Neuronal stem cell (in vitro differentiated cells): ENCODE results near the gene DDX24.

Experiments used
- DNase-seq: peaks from one replicate; pipeline ENCODE4 v3.0.0-alpha.2; 2013; ENCODE audit warnings: low spot score
- H2AFZ ChIP-seq: one replicate; pipeline ENCODE4 v1.6.1; 2013; ENCODE audit warnings: mild to moderate bottlenecking, low read length, inconsistent platforms
- H2AK5ac ChIP-seq: 2 replicates; pipeline ENCODE4 v1.6.1; 2013; ENCODE audit warnings: low read depth, mild to moderate bottlenecking, inconsistent platforms, low read length, moderate library complexity, mixed read lengths
- H2BK120ac ChIP-seq: 2 replicates; pipeline ENCODE4 v1.6.1; 2013; ENCODE audit warnings: low read depth, mild to moderate bottlenecking, inconsistent platforms, low read length, moderate library complexity, mixed read lengths
- H2BK12ac ChIP-seq: one replicate; pipeline ENCODE4 v1.6.1; 2013; ENCODE audit warnings: low read length, inconsistent platforms
- H2BK15ac ChIP-seq: 2 replicates; pipeline ENCODE4 v1.6.1; 2013; ENCODE audit warnings: mild to moderate bottlenecking, low read length, inconsistent platforms, mixed read lengths
- H2BK5ac ChIP-seq: one replicate; pipeline ENCODE4 v1.6.1; 2013; ENCODE audit warnings: inconsistent platforms, mild to moderate bottlenecking, low read length, moderate library complexity
- H3K14ac ChIP-seq: one replicate; pipeline ENCODE4 v1.6.1; 2013; ENCODE audit warnings: low read length, inconsistent platforms
- H3K18ac ChIP-seq: 2 replicates; pipeline ENCODE4 v1.6.1; 2013; ENCODE audit warnings: low read length, inconsistent platforms
- H3K23ac ChIP-seq: 2 replicates; pipeline ENCODE4 v1.6.1; 2013; ENCODE audit warnings: low read depth, mild to moderate bottlenecking, mixed read lengths, low read length, inconsistent platforms; ENCODE audit not compliant: poor library complexity
- H3K27ac ChIP-seq: replicated peaks from 3 replicates; pipeline ENCODE4 v1.5.1; 2013; ENCODE audit warnings: low read length, inconsistent platforms
- H3K27me3 ChIP-seq, 3 experiments: 2 replicates each; pipeline ENCODE4 v1.6.1; 2013; ENCODE audit warnings: low read length in 3 of 3, mild to moderate bottlenecking in 2 of 3, inconsistent platforms in 1 of 3, low read depth in 1 of 3, mixed read lengths in 1 of 3, moderate library complexity in 1 of 3; ENCODE audit not compliant: control insufficient read depth in 3 of 3, insufficient read depth in 3 of 3
- H3K36me3 ChIP-seq, 2 donors: replicated peaks in 1 of 2; 2 replicates each; pipeline ENCODE4 v1.6.1; 2013; ENCODE audit warnings: low read length in 2 of 2; ENCODE audit not compliant: control insufficient read depth in 2 of 2, insufficient read depth in 2 of 2
- H3K4ac ChIP-seq: 2 replicates; pipeline ENCODE4 v1.6.1; 2013; ENCODE audit warnings: inconsistent platforms, mild to moderate bottlenecking, low read length, moderate library complexity
- H3K4me1 ChIP-seq, 2 donors: 1 replicate in 1 of 2; 2 replicates in 1 of 2; pipeline ENCODE4 v1.6.1; 2013; ENCODE audit warnings: low read length in 2 of 2, low read depth in 1 of 2; ENCODE audit not compliant: control insufficient read depth in 2 of 2, insufficient read depth in 1 of 2
- H3K4me2 ChIP-seq: one replicate; pipeline ENCODE4 v1.6.1; 2013; ENCODE audit warnings: mild to moderate bottlenecking, low read length, inconsistent platforms; ENCODE audit not compliant: insufficient read depth, poor library complexity, severe bottlenecking
- H3K4me3 ChIP-seq, 2 donors: 2 replicates each; pipeline ENCODE4 v1.5.1; 2013; ENCODE audit warnings: low read length in 2 of 2, mild to moderate bottlenecking in 2 of 2, inconsistent platforms in 1 of 2, moderate library complexity in 1 of 2
- H3K79me1 ChIP-seq: one replicate; pipeline ENCODE4 v1.6.1; 2013; ENCODE audit warnings: low read depth, mild to moderate bottlenecking, inconsistent platforms, low read length, moderate library complexity
- H3K9ac ChIP-seq: one replicate; pipeline ENCODE4 v1.6.1; 2013; ENCODE audit warnings: mild to moderate bottlenecking, low read depth, low read length, inconsistent platforms; ENCODE audit not compliant: poor library complexity
- H3K9me3 ChIP-seq, 2 donors: replicated peaks in 1 of 2; 2 replicates each; pipeline versions ENCODE3 to v1.6.1; 2013; ENCODE audit warnings: low read length in 2 of 2, mild to moderate bottlenecking in 2 of 2, inconsistent platforms in 1 of 2, low read depth in 1 of 2, mixed read lengths in 1 of 2, moderate library complexity in 1 of 2; ENCODE audit not compliant: control insufficient read depth in 2 of 2, insufficient read depth in 1 of 2
- H4K8ac ChIP-seq: one replicate; pipeline ENCODE4 v1.6.1; 2013; ENCODE audit warnings: low read depth, mild to moderate bottlenecking, inconsistent platforms, low read length, moderate library complexity
- H4K91ac ChIP-seq: one replicate; pipeline ENCODE4 v1.6.1; 2013; ENCODE audit warnings: low read length, low read depth, mild to moderate bottlenecking, inconsistent platforms; ENCODE audit not compliant: poor library complexity
- WGBS, 2 donors: extraction: QIAGEN DNeasy Blood & Tissue Kit; methylation state at CpG; one replicate each; pipeline ENCODE4 v1.1.7; 2013; ENCODE audit warnings: missing lambda C conversion rate in 2 of 2, mixed read lengths in 1 of 2; ENCODE audit not compliant: insufficient read length in 2 of 2, insufficient replicate concordance in 1 of 2; ENCODE audit errors: extremely low coverage in 2 of 2; 5-methylcytosine and 5-hydroxymethylcytosine counted together

The DDX24 gene

GRCh38 chr14:94093418-94093817 is 12.4 kb upstream of the DDX24 start:
- Histone ChIP-seq H2AFZ (no peak overlapping the region), H3K9me3 (no peaks in the 10 kb centered on the region), H3K18ac (no peak overlapping the region), H3K27ac (no peak overlapping the region), H2AK5ac (no peak overlapping the region), H3K36me3 (peaks cover 0 to 18% of the 10 kb centered on the region in 2 donors), H3K14ac (no peak overlapping the region), H2BK5ac (no peak overlapping the region), H3K4me1 (no peaks in the 10 kb centered on the region), H3K4ac (no peak overlapping the region), H2BK120ac (no peak overlapping the region), H3K4me2 (no peak overlapping the region), H2BK12ac (no peak overlapping the region), H2BK15ac (no peak overlapping the region), H3K4me3 (no peak overlapping the region), H3K79me1 (no peaks in the 10 kb centered on the region), H3K9ac (no peak overlapping the region), H3K27me3 (no peaks in the 10 kb centered on the region), H3K23ac (no peak overlapping the region), H4K8ac (no peak overlapping the region), H4K91ac (no peak overlapping the region)
- WGBS, 2 donors, result no CpG with 5 or more reads among the region's 2 CpGs
- DNase-seq, result no peak

DNA sequence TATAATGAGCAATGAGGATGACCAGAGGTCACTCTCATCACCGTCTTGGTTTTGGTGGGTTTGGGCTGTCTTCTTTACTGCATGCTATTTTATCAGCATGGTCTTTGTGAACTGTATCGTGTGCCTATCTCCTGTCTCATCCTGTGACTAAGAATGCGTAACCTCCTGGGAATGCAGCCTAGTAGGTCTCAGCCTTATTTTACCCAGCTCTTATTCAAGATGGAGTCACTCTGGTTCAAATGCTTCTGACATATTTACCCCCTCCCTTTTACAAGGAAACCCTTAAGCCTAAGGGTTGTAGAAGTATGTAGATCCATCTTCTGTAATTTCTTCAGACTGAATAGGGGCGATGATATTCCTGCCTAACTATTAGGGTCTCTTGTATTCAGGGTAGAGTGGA is 8.5 kb upstream of the DDX24 start:
- Histone ChIP-seq H3K27ac (no peak overlapping the region), H4K8ac (no peak overlapping the region), H3K14ac (no peak overlapping the region), H2BK15ac (no peak overlapping the region), H4K91ac (no peak overlapping the region), H2BK12ac (no peak overlapping the region), H2BK5ac (no peak overlapping the region), H3K79me1 (no peaks in the 10 kb centered on the region), H2AFZ (no peak overlapping the region), H2AK5ac (no peak overlapping the region), H3K18ac (no peak overlapping the region), H3K4me1 (no peaks in the 10 kb centered on the region), H3K9me3 (peaks cover 0 to 8% of the 10 kb centered on the region in 2 donors), H3K23ac (no peak overlapping the region), H2BK120ac (no peak overlapping the region), H3K4ac (no peak overlapping the region), H3K4me3 (no peak overlapping the region), H3K27me3 (no peaks in the 10 kb centered on the region), H3K9ac (no peak overlapping the region), H3K36me3 (peaks cover 0 to 4% of the 10 kb centered on the region in 2 donors), H3K4me2 (no peak overlapping the region)
- DNase-seq, result no peak
- no CpG with 5 or more reads among the region's 4 CpGs for WGBS, 2 donors

DNA sequence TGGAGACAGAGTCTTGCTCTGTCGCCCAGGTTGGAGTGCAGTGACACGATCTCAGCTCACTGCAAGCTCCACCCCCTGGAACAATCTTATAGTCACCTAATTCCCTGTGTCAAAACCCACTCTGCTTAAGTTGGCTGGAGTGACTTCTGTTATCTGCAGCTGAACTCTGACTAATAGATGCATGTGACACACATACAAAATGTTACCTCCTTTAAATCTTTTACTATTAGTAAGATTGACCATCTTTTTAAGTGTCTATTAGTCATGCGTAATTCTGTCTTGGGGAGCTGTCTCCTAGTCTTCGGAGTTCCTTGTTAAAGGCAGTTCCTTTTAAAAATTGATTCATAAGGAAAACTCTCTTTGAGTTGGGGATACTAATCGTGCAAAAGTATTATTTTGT is 7.5 kb upstream of the DDX24 start:
- no peak for DNase-seq
- Histone ChIP-seq H2BK120ac (no peak overlapping the region), H3K4me3 (no peak overlapping the region), H3K4ac (no peak overlapping the region), H3K27me3 (no peaks in the 10 kb centered on the region), H3K14ac (no peak overlapping the region), H2BK12ac (no peak overlapping the region), H3K9me3 (peaks cover 0 to 8% of the 10 kb centered on the region in 2 donors), H2AK5ac (no peak overlapping the region), H2BK15ac (no peak overlapping the region), H2AFZ (no peak overlapping the region), H3K9ac (no peak overlapping the region), H3K18ac (no peak overlapping the region), H3K27ac (no peak overlapping the region), H3K23ac (no peak overlapping the region), H4K91ac (no peak overlapping the region), H4K8ac (no peak overlapping the region), H3K4me2 (no peak overlapping the region), H3K36me3 (peaks cover 0 to 4% of the 10 kb centered on the region in 2 donors), H2BK5ac (no peak overlapping the region), H3K79me1 (no peaks in the 10 kb centered on the region), H3K4me1 (no peaks in the 10 kb centered on the region)
- WGBS, 2 donors, result no CpG with 5 or more reads among the region's 5 CpGs

DNA sequence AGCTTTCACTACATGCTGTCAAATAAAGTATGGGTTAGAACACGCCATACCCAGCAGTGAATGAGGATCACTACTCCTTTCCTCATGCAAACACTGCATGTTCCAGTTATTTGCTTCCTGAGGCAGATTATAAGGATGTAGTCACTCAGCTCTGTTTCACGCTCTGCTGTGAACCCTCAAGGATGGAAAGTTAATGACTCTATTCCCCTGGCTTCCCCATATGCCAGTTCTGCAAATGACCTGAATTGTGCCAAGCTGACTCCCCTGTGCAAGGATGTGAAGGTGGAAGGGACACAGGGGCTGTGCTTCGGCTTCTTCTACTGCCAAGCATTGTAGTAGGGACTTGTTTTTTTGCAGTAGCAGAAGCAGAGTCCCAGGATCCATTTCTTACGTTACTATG is 6.9 kb upstream of the DDX24 start:
- no peak overlapping the region for H3K4me2 ChIP-seq
- no peak overlapping the region for H2AFZ ChIP-seq
- no CpG with 5 or more reads among the region's 4 CpGs for WGBS, 2 donors
- no peak overlapping the region for H3K23ac ChIP-seq
- H3K36me3 ChIP-seq, result peaks cover 0 to 4% of the 10 kb centered on the region in 2 donors
- no peak overlapping the region for H2BK120ac ChIP-seq
- no peak for DNase-seq
- no peak overlapping the region for H3K4me3 ChIP-seq
- no peak overlapping the region for H3K14ac ChIP-seq
- H2BK12ac ChIP-seq, result no peak overlapping the region
- H4K8ac ChIP-seq, result no peak overlapping the region
- H3K9ac ChIP-seq, result no peak overlapping the region
- no peak overlapping the region for H3K27ac ChIP-seq
- no peaks in the 10 kb centered on the region for H3K79me1 ChIP-seq
- no peak overlapping the region for H4K91ac ChIP-seq
- H3K18ac ChIP-seq, result no peak overlapping the region
- no peak overlapping the region for H2BK15ac ChIP-seq
- H3K9me3 ChIP-seq, result peaks cover 0 to 12% of the 10 kb centered on the region in 2 donors
- H3K4ac ChIP-seq, result no peak overlapping the region
- no peaks in the 10 kb centered on the region for H3K27me3 ChIP-seq
- H3K4me1 ChIP-seq, result no peaks in the 10 kb centered on the region
- no peak overlapping the region for H2AK5ac ChIP-seq
- H2BK5ac ChIP-seq, result no peak overlapping the region
